ENCODE results near the gene PDCD2L.

PDCD2L gene, protein sequence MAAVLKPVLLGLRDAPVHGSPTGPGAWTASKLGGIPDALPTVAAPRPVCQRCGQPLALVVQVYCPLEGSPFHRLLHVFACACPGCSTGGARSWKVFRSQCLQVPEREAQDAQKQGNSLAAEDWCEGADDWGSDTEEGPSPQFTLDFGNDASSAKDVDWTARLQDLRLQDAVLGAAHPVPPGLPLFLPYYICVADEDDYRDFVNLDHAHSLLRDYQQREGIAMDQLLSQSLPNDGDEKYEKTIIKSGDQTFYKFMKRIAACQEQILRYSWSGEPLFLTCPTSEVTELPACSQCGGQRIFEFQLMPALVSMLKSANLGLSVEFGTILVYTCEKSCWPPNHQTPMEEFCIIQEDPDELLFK

DNA sequence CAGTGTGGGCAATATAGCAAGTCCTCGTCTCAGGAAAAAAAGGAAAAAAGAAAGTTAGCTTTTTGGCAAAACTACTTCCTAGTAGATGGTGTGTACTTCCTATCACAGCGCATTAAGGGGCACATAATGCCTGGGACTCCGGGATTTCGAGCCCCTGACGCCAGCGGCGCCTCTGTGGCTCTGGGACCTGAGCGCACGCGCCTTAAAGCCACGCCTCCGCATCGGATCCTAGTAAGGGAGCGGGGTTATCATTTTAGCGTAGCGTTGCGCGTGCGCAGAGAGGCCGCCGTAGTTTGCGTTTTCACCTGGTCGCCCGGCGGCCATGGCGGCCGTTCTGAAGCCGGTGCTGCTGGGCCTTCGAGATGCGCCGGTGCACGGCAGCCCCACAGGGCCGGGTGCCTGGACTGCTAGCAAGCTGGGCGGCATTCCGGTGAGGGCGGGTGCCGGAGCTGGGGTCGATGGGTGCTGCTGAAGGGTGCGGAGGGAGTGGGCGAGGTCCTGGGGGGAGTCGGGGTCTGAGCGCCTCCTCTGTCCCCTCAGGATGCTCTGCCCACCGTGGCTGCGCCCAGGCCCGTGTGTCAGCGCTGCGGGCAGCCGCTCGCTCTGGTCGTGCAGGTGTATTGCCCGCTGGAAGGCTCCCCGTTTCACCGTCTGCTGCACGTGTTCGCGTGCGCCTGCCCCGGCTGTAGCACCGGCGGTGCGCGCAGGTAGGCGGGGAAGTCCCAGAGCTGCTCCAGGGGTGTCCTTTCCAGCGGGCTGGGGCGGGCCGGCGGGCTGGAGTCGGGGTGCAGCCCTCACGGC lies at the start of gene PDCD2L:
TSS of gene PDCD2L (plus strand) at position 291 of the 801 bp plus-strand sequence. CDS start at position 323, 32 bp downstream.
- H3K4me3 ChIP-seq (ENCODE audit: low read length): peak within 1 kb of the TSS; percentile 89
- DNase-seq (ENCODE audit: low read depth): peak; percentile 62
- TF ChIP-seq, protein P1, sequence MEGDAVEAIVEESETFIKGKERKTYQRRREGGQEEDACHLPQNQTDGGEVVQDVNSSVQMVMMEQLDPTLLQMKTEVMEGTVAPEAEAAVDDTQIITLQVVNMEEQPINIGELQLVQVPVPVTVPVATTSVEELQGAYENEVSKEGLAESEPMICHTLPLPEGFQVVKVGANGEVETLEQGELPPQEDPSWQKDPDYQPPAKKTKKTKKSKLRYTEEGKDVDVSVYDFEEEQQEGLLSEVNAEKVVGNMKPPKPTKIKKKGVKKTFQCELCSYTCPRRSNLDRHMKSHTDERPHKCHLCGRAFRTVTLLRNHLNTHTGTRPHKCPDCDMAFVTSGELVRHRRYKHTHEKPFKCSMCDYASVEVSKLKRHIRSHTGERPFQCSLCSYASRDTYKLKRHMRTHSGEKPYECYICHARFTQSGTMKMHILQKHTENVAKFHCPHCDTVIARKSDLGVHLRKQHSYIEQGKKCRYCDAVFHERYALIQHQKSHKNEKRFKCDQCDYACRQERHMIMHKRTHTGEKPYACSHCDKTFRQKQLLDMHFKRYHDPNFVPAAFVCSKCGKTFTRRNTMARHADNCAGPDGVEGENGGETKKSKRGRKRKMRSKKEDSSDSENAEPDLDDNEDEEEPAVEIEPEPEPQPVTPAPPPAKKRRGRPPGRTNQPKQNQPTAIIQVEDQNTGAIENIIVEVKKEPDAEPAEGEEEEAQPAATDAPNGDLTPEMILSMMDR (conservative IDR thresholded peaks at IDR 0.05; ENCODE audit: low read depth, low read length): no peak

DNA sequence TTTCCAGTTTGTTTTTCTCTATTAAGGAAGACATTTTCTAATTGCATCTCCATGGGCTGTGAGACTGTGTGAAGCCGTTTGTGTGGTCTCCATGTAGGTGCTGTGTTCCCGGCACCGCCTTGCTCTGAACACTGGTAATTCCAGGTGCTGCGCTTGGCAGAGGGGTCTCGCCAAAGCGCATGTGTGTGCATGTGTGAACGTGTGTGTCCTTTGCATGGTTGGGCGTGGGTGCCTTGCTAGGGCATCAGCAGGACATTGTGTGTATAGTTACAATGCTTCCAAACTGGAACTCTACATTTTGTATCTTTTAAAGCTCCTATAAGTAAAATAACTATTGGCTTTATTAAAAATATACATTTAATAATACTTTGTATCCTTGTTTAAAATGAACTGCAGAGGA lies 49.0 kb upstream of the PDCD2L start:
- TF ChIP-seq, protein P1 (conservative IDR thresholded peaks at IDR 0.05; ENCODE audit: low read depth, low read length): no peak
- H3K4me3 ChIP-seq (ENCODE audit: low read length): no peak overlapping the region
- no peak for DNase-seq (ENCODE audit: low read depth)

DNA sequence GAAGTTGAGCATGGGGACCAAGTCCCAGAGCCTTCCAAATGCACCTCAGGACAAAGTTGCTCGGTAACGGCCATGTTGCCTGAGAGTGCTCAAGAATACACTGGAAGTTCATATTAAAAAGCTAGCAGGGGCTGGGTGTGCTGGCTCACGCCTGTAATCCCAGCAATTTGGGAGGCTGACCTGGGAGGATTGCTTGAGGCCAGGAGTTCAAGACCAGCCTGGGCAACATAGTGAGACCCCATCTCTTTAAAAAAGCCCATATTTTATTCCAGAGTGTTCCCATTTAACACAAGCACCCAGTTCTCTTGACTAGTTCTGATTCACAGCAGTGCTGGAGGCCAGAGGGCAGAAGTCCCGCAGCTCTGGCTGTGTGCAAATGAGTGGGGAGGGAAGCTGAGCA lies 47.3 kb upstream of the PDCD2L start:
- DNase-seq (ENCODE audit: low read depth): no peak
- H3K4me3 ChIP-seq (ENCODE audit: low read length): no peak overlapping the region
- TF ChIP-seq, protein P1 (conservative IDR thresholded peaks at IDR 0.05; ENCODE audit: low read depth, low read length): no peak

DNA sequence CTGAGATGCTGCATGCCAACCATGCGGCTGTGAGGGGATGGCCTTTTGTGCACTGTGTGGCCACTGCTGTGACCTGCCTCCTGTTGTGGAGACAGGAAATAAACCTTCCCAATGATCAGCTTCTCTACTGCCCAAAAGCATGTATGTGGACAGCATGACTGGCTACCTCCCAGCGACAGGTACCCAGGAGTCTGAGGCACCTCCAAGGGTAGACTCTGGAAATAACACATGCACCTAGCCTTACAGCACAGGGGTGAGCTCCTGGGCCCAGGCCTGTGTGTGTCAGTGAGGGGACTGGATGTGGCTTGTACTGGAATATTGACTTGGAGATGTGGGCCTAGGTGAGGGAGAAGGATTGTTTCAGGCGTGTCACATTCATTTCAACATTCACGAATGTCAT lies 46.8 kb upstream of the PDCD2L start:
- H3K4me3 ChIP-seq (ENCODE audit: low read length): no peak overlapping the region
- TF ChIP-seq, protein P1 (conservative IDR thresholded peaks at IDR 0.05; ENCODE audit: low read depth, low read length): no peak
- DNase-seq (ENCODE audit: low read depth): no peak

DNA sequence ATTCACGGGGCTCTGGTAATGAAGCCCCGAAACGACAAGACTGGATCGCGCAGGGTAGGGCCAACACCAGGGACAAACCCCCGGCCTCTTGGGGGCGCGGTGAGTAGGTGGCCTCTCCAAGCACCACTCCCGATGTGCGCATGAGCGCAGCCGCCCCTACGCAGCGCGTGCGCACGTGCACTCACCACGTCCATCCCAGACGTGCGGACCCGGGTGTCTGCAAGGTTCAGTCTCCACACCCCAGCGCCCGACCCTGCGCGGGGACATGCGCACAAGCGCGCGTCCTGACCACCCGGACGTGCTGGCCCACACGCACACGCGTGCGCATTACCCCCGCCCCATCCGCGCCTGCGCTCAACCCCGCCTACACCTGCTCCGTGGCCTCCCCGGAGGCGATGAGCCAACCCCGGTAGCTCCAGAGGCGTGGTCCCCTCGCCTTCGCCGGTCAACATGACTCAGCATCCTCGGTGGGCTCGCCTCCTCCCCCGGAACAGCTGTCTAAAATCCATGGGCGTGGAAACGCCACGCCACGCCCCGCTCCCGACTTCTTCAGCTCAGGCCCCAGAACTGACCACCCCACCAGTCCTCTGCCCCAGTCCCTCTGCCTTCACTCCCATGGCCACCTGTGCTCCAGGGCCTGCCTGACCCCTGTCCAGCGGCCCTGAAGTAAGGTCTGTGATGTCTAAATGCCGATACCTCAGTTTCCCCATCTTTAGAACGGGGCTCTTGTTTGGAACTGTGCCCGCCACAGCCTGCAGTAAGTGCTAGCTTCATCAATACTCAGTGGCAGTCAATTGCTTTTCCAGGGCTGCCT lies 44.9 kb upstream of the PDCD2L start:
- peak; percentile 87 for DNase-seq (ENCODE audit: low read depth)
- TF ChIP-seq, protein P1 (conservative IDR thresholded peaks at IDR 0.05; ENCODE audit: low read depth, low read length): peak; percentile 66
- peak overlapping the region; percentile 51 for H3K4me3 ChIP-seq (ENCODE audit: low read length)

DNA sequence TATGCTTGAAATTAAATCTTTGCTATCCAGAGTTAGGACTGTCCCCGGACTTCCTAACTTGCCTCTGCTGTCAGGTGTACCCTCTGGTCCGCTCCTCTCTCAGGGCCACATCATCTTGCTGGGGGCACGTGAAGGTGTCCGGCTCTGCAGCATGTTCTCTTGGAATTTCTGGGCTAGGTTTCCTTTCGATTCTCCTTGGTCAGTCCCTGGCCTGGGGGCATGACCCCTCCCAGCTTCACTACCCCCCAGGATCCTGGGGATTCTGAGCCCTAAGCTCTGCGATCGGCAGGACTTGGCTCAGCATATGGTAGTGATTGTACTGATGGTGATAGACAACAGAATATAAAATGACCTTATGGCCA lies 44.3 kb upstream of the PDCD2L start:
- no peak for DNase-seq (ENCODE audit: low read depth)
- H3K4me3 ChIP-seq (ENCODE audit: low read length): peak overlapping the region; percentile 51
- TF ChIP-seq, protein P1 (conservative IDR thresholded peaks at IDR 0.05; ENCODE audit: low read depth, low read length): no peak

Measured in retinal pigment epithelial cell (primary cell).